NT2/D1 (cell line): ENCODE results near the gene OTOS.

Experiments used
- DNase-seq: peaks from one replicate; pipeline ENCODE4 v3.0.0-alpha.2; 2011; ENCODE audit warnings: low read depth, low spot score
- H3K27me3 ChIP-seq: 2 replicates; pipeline ENCODE4 v1.6.0; 2011; ENCODE audit warnings: mild to moderate bottlenecking; ENCODE audit not compliant: insufficient read length, insufficient read depth
- H3K36me3 ChIP-seq: 2 replicates; pipeline ENCODE4 v1.6.1; 2011; ENCODE audit warnings: mild to moderate bottlenecking, low read length, mixed read lengths; ENCODE audit not compliant: insufficient read depth, insufficient read length
- H3K4me1 ChIP-seq: 2 replicates; pipeline ENCODE4 v1.5.1; 2011; ENCODE audit not compliant: insufficient read depth, insufficient read length
- H3K4me3 ChIP-seq: 2 replicates; pipeline ENCODE4 v1.5.1; 2011; ENCODE audit warnings: low read depth; ENCODE audit not compliant: insufficient read length
- H3K9ac ChIP-seq: 2 replicates; pipeline ENCODE4 v1.6.0; 2011; ENCODE audit warnings: low read depth; ENCODE audit not compliant: insufficient read length
- H3K9me3 ChIP-seq: 2 replicates; pipeline ENCODE4 v1.5.1; 2011; ENCODE audit warnings: mild to moderate bottlenecking, low read length; ENCODE audit not compliant: insufficient read depth
- SUZ12 ChIP-seq: IDR thresholded peaks from 2 replicates; pipeline ENCODE4 v1.6.1; 2011; ENCODE audit not compliant: insufficient read length, insufficient read depth; ENCODE audit errors: extremely low read depth
- YY1 ChIP-seq: IDR thresholded peaks from 2 replicates; pipeline ENCODE4 v1.6.1; 2011; ENCODE audit not compliant: insufficient read length, insufficient read depth
- ZNF274 ChIP-seq: IDR thresholded peaks from 2 replicates; pipeline ENCODE4 v1.6.1; 2011; ENCODE audit warnings: mild to moderate bottlenecking, low read depth, low read length

Gene OTOS

GRCh38 chr2:240162531-240162930 is 22.1 kb upstream of the OTOS start:
- TF ChIP-seq SUZ12 (no peak), ZNF274 (no peak), YY1 (no peak)
- no peak for DNase-seq
- Histone ChIP-seq H3K4me3 (no peak overlapping the region), H3K9me3 (no peaks in the 10 kb centered on the region), H3K27me3 (no peaks in the 10 kb centered on the region), H3K9ac (no peak overlapping the region), H3K36me3 (no peaks in the 10 kb centered on the region), H3K4me1 (no peaks in the 10 kb centered on the region)

GRCh38 chr2:240162032-240162431 is 21.6 kb upstream of the OTOS start:
- H3K9ac ChIP-seq = no peak overlapping the region

GRCh38 chr2:240161087-240161750 is 20.8 kb upstream of the OTOS start:
- no peak for DNase-seq
- no peak overlapping the region for H3K4me3 ChIP-seq
- no peaks in the 10 kb centered on the region for H3K9me3 ChIP-seq
- no peak for TF ChIP-seq ZNF274
- no peak for TF ChIP-seq YY1
- no peak for TF ChIP-seq SUZ12
- H3K36me3 ChIP-seq = no peaks in the 10 kb centered on the region
- H3K27me3 ChIP-seq = no peaks in the 10 kb centered on the region
- no peak overlapping the region for H3K9ac ChIP-seq
- H3K4me1 ChIP-seq = no peaks in the 10 kb centered on the region

More at GRCh38 chr2:240162032-240162431, 21.6 kb upstream of the OTOS start:
- no peaks in the 10 kb centered on the region for H3K9me3 ChIP-seq
- no peaks in the 10 kb centered on the region for H3K27me3 ChIP-seq
- no peak for DNase-seq
- H3K4me3 ChIP-seq = no peak overlapping the region
- no peak for TF ChIP-seq YY1
- TF ChIP-seq ZNF274 = no peak
- TF ChIP-seq SUZ12 = no peak
- H3K4me1 ChIP-seq = no peaks in the 10 kb centered on the region
- no peaks in the 10 kb centered on the region for H3K36me3 ChIP-seq

GRCh38 chr2:240160291-240161086 is 20.0 kb upstream of the OTOS start:
- Histone ChIP-seq H3K4me3 (no peak overlapping the region), H3K36me3 (no peaks in the 10 kb centered on the region), H3K4me1 (no peaks in the 10 kb centered on the region), H3K9me3 (no peaks in the 10 kb centered on the region), H3K9ac (no peak overlapping the region), H3K27me3 (no peaks in the 10 kb centered on the region)
- DNase-seq = no peak
- TF ChIP-seq SUZ12 = no peak
- no peak for TF ChIP-seq ZNF274
- TF ChIP-seq YY1 = no peak

- Histone ChIP-seq H3K4me3 (no peak overlapping the region), H3K27me3 (no peaks in the 10 kb centered on the region), H3K4me1 (peaks cover 4% of the 10 kb centered on the region), H3K9me3 (no peaks in the 10 kb centered on the region), H3K9ac (no peak overlapping the region), H3K36me3 (no peaks in the 10 kb centered on the region)
- no peak for TF ChIP-seq SUZ12
- DNase-seq = no peak
Observed at GRCh38 chr2:240159251-240159839, 18.9 kb upstream of the OTOS start.

- H3K9ac ChIP-seq = no peak overlapping the region
- H3K9me3 ChIP-seq = no peaks in the 10 kb centered on the region
- H3K4me3 ChIP-seq = no peak overlapping the region
- TF ChIP-seq YY1 = no peak
- TF ChIP-seq SUZ12 = no peak
- TF ChIP-seq ZNF274 = no peak
- DNase-seq = no peak
- no peaks in the 10 kb centered on the region for H3K36me3 ChIP-seq
- H3K27me3 ChIP-seq = peaks cover 4% of the 10 kb centered on the region
- H3K4me1 ChIP-seq = peaks cover 4% of the 10 kb centered on the region
Observed at GRCh38 chr2:240157147-240157470, 16.7 kb upstream of the OTOS start.

- DNase-seq = no peak
- Histone ChIP-seq H3K4me1 (peaks cover 4% of the 10 kb centered on the region), H3K36me3 (no peaks in the 10 kb centered on the region), H3K4me3 (no peak overlapping the region), H3K9me3 (no peaks in the 10 kb centered on the region), H3K9ac (no peak overlapping the region), H3K27me3 (peaks cover 4% of the 10 kb centered on the region)
- no peak for TF ChIP-seq SUZ12
- TF ChIP-seq ZNF274 = no peak
- TF ChIP-seq YY1 = no peak
Observed at GRCh38 chr2:240156435-240157146, 16.1 kb upstream of the OTOS start.
